H1 (cell line): ENCODE measurements around the gene PET100. TPM values are rescaled to one million over a fixed set of nuclear protein-coding genes. Genes with fewer than 3 reads are reported as not detected.

Experiments
- JUND ChIP-seq: IDR thresholded peaks from 2 replicates; pipeline ENCODE4 v1.6.1; 2011; ENCODE audit warnings: mild to moderate bottlenecking, improper control_type of control experiment, low read length
- SP1 ChIP-seq: IDR thresholded peaks from 2 replicates; pipeline ENCODE4 v1.6.1; 2011; ENCODE audit warnings: low read depth, low read length
- polyA plus RNA-seq, 7 experiments: library from polyadenylated mRNA; depleted of rRNA in 3 of 7; stranded (reverse) in 5 of 7; unstranded in 2 of 7; fragments of >200 nt in 5 of 7; fragments of 200-250 nt in 2 of 7; gene quantifications; 1 replicate in 5 of 7; 2 replicates in 1 of 7; 4 replicates in 1 of 7; pipeline versions ENCODE4 v1.2.1 to v1.2.3, GENCODE V29; 2011 to 2013; ENCODE audit warnings: missing spikeins in 2 of 7, mixed read lengths in 2 of 7
- total RNA-seq: library from RNA; stranded (reverse); fragmentation: NEBNext Ultra II Directional; extraction: Animal tissue kit (Norgen Biotek cat#: 25700); gene quantifications from 2 replicates; pipeline ENCODE4 v1.2.1, GENCODE V29; 2021
- TF ChIP-seq, protein P1 (sequence below): IDR thresholded peaks from 2 replicates; pipeline ENCODE4 v1.6.1; 2012; ENCODE audit warnings: low read length, inconsistent platforms
- TF ChIP-seq, protein P2 (sequence below): fragments of 300-600 bp; sonication (generic); IDR thresholded peaks from 2 replicates; pipeline ENCODE4 v1.7.1; 2012; ENCODE audit warnings: low read length, moderate library complexity, mild to moderate bottlenecking, inconsistent platforms; ENCODE audit not compliant: insufficient replicate concordance

PET100 gene
- total and polyA plus RNA-seq, 2 of the 8 experiments (the other 6 are each of a cell fraction or from before 2014, with no cell fraction given), result 80.8 to 105 TPM

DNA sequence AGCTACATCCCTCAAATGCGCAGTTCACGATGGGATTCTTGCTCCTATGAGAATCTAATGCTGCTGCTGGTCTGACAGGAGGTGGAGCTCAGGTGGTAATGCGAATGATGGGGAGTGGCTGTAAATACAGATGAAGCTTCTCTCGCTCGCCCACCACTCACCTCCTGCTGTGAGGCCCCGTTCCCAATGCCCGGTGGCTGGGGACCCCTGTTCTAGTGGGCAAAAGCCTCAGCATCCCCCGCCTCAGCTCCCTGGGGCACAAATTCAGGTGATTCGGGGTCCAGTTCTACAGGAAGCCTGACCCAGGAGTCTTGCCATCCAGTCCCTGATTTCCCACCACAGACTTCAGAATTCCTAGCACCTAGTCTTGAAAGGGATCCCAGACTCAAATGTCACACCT lies 42.9 kb downstream of the PET100 start (continued):
- TF ChIP-seq, protein P1, sequence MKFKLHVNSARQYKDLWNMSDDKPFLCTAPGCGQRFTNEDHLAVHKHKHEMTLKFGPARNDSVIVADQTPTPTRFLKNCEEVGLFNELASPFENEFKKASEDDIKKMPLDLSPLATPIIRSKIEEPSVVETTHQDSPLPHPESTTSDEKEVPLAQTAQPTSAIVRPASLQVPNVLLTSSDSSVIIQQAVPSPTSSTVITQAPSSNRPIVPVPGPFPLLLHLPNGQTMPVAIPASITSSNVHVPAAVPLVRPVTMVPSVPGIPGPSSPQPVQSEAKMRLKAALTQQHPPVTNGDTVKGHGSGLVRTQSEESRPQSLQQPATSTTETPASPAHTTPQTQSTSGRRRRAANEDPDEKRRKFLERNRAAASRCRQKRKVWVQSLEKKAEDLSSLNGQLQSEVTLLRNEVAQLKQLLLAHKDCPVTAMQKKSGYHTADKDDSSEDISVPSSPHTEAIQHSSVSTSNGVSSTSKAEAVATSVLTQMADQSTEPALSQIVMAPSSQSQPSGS, result no peak
- TF ChIP-seq JUND (no peak), SP1 (no peak)
- TF ChIP-seq, protein P2, sequence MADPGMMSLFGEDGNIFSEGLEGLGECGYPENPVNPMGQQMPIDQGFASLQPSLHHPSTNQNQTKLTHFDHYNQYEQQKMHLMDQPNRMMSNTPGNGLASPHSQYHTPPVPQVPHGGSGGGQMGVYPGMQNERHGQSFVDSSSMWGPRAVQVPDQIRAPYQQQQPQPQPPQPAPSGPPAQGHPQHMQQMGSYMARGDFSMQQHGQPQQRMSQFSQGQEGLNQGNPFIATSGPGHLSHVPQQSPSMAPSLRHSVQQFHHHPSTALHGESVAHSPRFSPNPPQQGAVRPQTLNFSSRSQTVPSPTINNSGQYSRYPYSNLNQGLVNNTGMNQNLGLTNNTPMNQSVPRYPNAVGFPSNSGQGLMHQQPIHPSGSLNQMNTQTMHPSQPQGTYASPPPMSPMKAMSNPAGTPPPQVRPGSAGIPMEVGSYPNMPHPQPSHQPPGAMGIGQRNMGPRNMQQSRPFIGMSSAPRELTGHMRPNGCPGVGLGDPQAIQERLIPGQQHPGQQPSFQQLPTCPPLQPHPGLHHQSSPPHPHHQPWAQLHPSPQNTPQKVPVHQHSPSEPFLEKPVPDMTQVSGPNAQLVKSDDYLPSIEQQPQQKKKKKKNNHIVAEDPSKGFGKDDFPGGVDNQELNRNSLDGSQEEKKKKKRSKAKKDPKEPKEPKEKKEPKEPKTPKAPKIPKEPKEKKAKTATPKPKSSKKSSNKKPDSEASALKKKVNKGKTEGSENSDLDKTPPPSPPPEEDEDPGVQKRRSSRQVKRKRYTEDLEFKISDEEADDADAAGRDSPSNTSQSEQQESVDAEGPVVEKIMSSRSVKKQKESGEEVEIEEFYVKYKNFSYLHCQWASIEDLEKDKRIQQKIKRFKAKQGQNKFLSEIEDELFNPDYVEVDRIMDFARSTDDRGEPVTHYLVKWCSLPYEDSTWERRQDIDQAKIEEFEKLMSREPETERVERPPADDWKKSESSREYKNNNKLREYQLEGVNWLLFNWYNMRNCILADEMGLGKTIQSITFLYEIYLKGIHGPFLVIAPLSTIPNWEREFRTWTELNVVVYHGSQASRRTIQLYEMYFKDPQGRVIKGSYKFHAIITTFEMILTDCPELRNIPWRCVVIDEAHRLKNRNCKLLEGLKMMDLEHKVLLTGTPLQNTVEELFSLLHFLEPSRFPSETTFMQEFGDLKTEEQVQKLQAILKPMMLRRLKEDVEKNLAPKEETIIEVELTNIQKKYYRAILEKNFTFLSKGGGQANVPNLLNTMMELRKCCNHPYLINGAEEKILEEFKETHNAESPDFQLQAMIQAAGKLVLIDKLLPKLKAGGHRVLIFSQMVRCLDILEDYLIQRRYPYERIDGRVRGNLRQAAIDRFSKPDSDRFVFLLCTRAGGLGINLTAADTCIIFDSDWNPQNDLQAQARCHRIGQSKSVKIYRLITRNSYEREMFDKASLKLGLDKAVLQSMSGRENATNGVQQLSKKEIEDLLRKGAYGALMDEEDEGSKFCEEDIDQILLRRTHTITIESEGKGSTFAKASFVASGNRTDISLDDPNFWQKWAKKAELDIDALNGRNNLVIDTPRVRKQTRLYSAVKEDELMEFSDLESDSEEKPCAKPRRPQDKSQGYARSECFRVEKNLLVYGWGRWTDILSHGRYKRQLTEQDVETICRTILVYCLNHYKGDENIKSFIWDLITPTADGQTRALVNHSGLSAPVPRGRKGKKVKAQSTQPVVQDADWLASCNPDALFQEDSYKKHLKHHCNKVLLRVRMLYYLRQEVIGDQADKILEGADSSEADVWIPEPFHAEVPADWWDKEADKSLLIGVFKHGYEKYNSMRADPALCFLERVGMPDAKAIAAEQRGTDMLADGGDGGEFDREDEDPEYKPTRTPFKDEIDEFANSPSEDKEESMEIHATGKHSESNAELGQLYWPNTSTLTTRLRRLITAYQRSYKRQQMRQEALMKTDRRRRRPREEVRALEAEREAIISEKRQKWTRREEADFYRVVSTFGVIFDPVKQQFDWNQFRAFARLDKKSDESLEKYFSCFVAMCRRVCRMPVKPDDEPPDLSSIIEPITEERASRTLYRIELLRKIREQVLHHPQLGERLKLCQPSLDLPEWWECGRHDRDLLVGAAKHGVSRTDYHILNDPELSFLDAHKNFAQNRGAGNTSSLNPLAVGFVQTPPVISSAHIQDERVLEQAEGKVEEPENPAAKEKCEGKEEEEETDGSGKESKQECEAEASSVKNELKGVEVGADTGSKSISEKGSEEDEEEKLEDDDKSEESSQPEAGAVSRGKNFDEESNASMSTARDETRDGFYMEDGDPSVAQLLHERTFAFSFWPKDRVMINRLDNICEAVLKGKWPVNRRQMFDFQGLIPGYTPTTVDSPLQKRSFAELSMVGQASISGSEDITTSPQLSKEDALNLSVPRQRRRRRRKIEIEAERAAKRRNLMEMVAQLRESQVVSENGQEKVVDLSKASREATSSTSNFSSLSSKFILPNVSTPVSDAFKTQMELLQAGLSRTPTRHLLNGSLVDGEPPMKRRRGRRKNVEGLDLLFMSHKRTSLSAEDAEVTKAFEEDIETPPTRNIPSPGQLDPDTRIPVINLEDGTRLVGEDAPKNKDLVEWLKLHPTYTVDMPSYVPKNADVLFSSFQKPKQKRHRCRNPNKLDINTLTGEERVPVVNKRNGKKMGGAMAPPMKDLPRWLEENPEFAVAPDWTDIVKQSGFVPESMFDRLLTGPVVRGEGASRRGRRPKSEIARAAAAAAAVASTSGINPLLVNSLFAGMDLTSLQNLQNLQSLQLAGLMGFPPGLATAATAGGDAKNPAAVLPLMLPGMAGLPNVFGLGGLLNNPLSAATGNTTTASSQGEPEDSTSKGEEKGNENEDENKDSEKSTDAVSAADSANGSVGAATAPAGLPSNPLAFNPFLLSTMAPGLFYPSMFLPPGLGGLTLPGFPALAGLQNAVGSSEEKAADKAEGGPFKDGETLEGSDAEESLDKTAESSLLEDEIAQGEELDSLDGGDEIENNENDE, result no peak
